Hematopoietic multipotent progenitor cell (in vitro differentiated cells): ENCODE measurements around the gene SDC4. TPM values are rescaled to one million over a fixed set of nuclear protein-coding genes. Genes with fewer than 3 reads are reported as not detected.

Experiments used
- DNase-seq, 3 donors: peaks; one replicate each; pipeline ENCODE4 v3.0.0-alpha.2; 2011 to 2015; ENCODE audit warnings: low read depth in 2 of 3, low spot score in 2 of 3
- total RNA-seq: library from RNA; depleted of rRNA; stranded (reverse); fragments of >200 nt; gene quantifications from one replicate; pipeline ENCODE4 v1.2.3, GENCODE V29; 2012

SDC4 gene
- 4.0 TPM for total RNA-seq

GRCh38 chr20:45347936-45348778 lies at the start of gene SDC4:
TSS of gene SDC4 (minus strand) at chr20:45348424. CDS start at chr20:45348384, 40 bp downstream.
- peak in 2 of 3 donors; percentile 36 to 39 for DNase-seq

GRCh38 chr20:45395114-45395415 lies 46.8 kb upstream of the SDC4 start:
- no peak for DNase-seq

- DNase-seq: no peak
Observed at GRCh38 chr20:45394221-45395113, 46.2 kb upstream of the SDC4 start.

- DNase-seq: no peak
Observed at GRCh38 chr20:45392733-45393132, 44.5 kb upstream of the SDC4 start.

- DNase-seq: no peak
Observed at GRCh38 chr20:45391559-45391958, 43.3 kb upstream of the SDC4 start.

- no peak for DNase-seq
Observed at GRCh38 chr20:45390931-45391330, 42.7 kb upstream of the SDC4 start.

- DNase-seq: no peak
Observed at GRCh38 chr20:45387274-45387673, 39.0 kb upstream of the SDC4 start.

GRCh38 chr20:45378191-45378590 lies 30.0 kb upstream of the SDC4 start, which contains the start of gene TP53TG5:
TSS of gene TP53TG5 (minus strand) at chr20:45378325. CDS start at chr20:45378236, 89 bp downstream.
- DNase-seq: no peak

GRCh38 chr20:45377269-45377668 lies 29.0 kb upstream of the SDC4 start:
- DNase-seq: no peak

GRCh38 chr20:45374966-45375365 lies 26.7 kb upstream of the SDC4 start:
- DNase-seq: no peak

- no peak for DNase-seq
Observed at GRCh38 chr20:45374101-45374467, 25.9 kb upstream of the SDC4 start.

- peak; percentile 76 to 95 (median 87) for DNase-seq
Observed at GRCh38 chr20:45373353-45374100, 25.3 kb upstream of the SDC4 start.

- no peak for DNase-seq
Observed at GRCh38 chr20:45372646-45373352, 24.6 kb upstream of the SDC4 start.

- no peak for DNase-seq
Observed at GRCh38 chr20:45372241-45372640, 24.0 kb upstream of the SDC4 start.

GRCh38 chr20:45370571-45371160 lies 22.4 kb upstream of the SDC4 start:
- DNase-seq: no peak

GRCh38 chr20:45368221-45368980 lies 20.2 kb upstream of the SDC4 start:
- peak in 1 of 3 donors; percentile 32 for DNase-seq

GRCh38 chr20:45367126-45367525 lies 18.9 kb upstream of the SDC4 start:
- DNase-seq: no peak

GRCh38 chr20:45366631-45367030 lies 18.4 kb upstream of the SDC4 start:
- DNase-seq: no peak

- no peak for DNase-seq
Observed at GRCh38 chr20:45366192-45366591, 18.0 kb upstream of the SDC4 start.
